HCT116 (cell line): Measurements from ENCODE around the gene ZFR. TPM values are rescaled to one million over a fixed set of nuclear protein-coding genes. Genes with fewer than 3 reads are reported as not detected.

Experiments used
- ATAC-seq: fragments of 200-7000 bp; cut with Tn5 transposase; 2 replicates; pipeline ENCODE4 v1.9.1; 2020; ENCODE audit warnings: mild to moderate bottlenecking, moderate library complexity
- BruUV-seq: library from RNA; stranded (reverse); fragments of 400-500 nt; replicated peaks from 2 replicates; lab custom pipeline; 2021; lab: Mats Ljungman, UMichigan
- CTCF ChIA-PET: fragments of 300-600 bp; sonication (Branson Sonifier 250); formaldehyde crosslinking; loops from one replicate; lab custom pipeline; 2021; ENCODE audit warnings: antibody characterized with exemption; lab: Charles Lee
- POLR2A ChIA-PET: fragments of 300-600, 350-600 bp; sonication (Branson Sonifier 250); formaldehyde crosslinking; loops from one replicate; lab custom pipeline; 2021; ENCODE audit warnings: antibody characterized with exemption; lab: Charles Lee
- RAD21 ChIA-PET, 2 experiments: fragments of 300-600 bp; sonication (Branson Sonifier 250); formaldehyde crosslinking; loops; one replicate each; lab custom pipeline; 2023; ENCODE audit warnings: low total read pairs in 2 of 2; ENCODE audit not compliant: uncharacterized antibody in 2 of 2, unreplicated experiment in 2 of 2, low non-redundant PET in 1 of 2; lab: Charles Lee
- DNase-seq: peaks from one replicate; pipeline ENCODE4 v3.0.0-alpha.2; 2010; ENCODE audit warnings: low read depth, low spot score
- H2AFZ ChIP-seq: fragments of 200-600 bp; shearing (Covaris generic), sonication (generic); 2 replicates; pipeline ENCODE4 v1.6.1; 2017; ENCODE audit warnings: low read depth, mixed run types, mixed read lengths, antibody characterized with exemption, low read length; ENCODE audit not compliant: poor library complexity, severe bottlenecking
- H3K27ac ChIP-seq: 2 replicates; pipeline ENCODE4 v1.5.1; 2012; ENCODE audit warnings: low read depth, low read length
- H3K27me3 ChIP-seq: fragments of 200-600 bp; sonication (generic); 2 replicates; pipeline ENCODE4 v1.6.1; 2016; ENCODE audit warnings: mixed run types, low read length, mixed read lengths; ENCODE audit not compliant: insufficient read depth
- H3K36me3 ChIP-seq, 2 experiments: fragments of 200-500 bp in 1 of 2; fragments of 200-600 bp in 1 of 2; sonication (Bioruptor generic) in 1 of 2; sonication (generic) in 1 of 2; 2 replicates each; pipeline versions ENCODE4 v1.5.1 to v1.6.1; 2014 to 2016; ENCODE audit warnings: low read length in 2 of 2, inconsistent platforms in 1 of 2, mixed read lengths in 1 of 2, mixed run types in 1 of 2; ENCODE audit not compliant: insufficient read depth in 2 of 2, control insufficient read depth in 1 of 2
- H3K4me1 ChIP-seq, 2 experiments: fragments of 200-600 bp in 1 of 2; sonication (generic) in 1 of 2; 2 replicates each; pipeline versions ENCODE4 v1.5.1 to v1.6.1; 2012 to 2017; ENCODE audit warnings: low read length in 2 of 2, inconsistent platforms in 1 of 2, mild to moderate bottlenecking in 1 of 2, mixed read lengths in 1 of 2, mixed run types in 1 of 2, moderate library complexity in 1 of 2; ENCODE audit not compliant: insufficient read depth in 2 of 2, control insufficient read depth in 1 of 2
- H3K4me2 ChIP-seq: fragments of 200-600 bp; sonication (generic); 2 replicates; pipeline ENCODE4 v1.6.1; 2017; ENCODE audit warnings: mixed run types, low read length, mixed read lengths
- H3K4me3 ChIP-seq, 2 experiments: fragments of 200-600 bp in 1 of 2; sonication (generic) in 1 of 2; replicated peaks in 1 of 2; 2 replicates each; pipeline ENCODE4 v1.5.1; 2011 to 2016; ENCODE audit warnings: low read length in 2 of 2, control low read depth in 1 of 2, low read depth in 1 of 2, mild to moderate bottlenecking in 1 of 2, mixed read lengths in 1 of 2, mixed run types in 1 of 2
- H3K79me2 ChIP-seq: fragments of 200-600 bp; sonication (generic); 2 replicates; pipeline ENCODE4 v1.6.1; 2017; ENCODE audit warnings: mild to moderate bottlenecking, mixed run types, low read length, moderate library complexity, mixed read lengths; ENCODE audit not compliant: insufficient read depth
- H3K9ac ChIP-seq: fragments of 200-600 bp; sonication (generic); 2 replicates; pipeline ENCODE4 v1.6.1; 2016; ENCODE audit warnings: low read length, mixed read lengths
- H3K9me2 ChIP-seq: fragments of 200-600 bp; sonication (generic), shearing (Covaris generic); 2 replicates; pipeline ENCODE4 v1.6.1; 2017; ENCODE audit warnings: mixed run types, mild to moderate bottlenecking, moderate library complexity; ENCODE audit not compliant: insufficient read depth
- H3K9me3 ChIP-seq, 2 experiments: fragments of 200-500 bp in 1 of 2; fragments of 200-600 bp in 1 of 2; sonication (Bioruptor generic) in 1 of 2; sonication (generic) in 1 of 2; 2 replicates each; pipeline ENCODE4 v1.6.1; 2014 to 2017; ENCODE audit warnings: low read length in 2 of 2, mixed read lengths in 2 of 2, inconsistent platforms in 1 of 2, low read depth in 1 of 2, mild to moderate bottlenecking in 1 of 2, mixed run types in 1 of 2, moderate library complexity in 1 of 2; ENCODE audit not compliant: control insufficient read depth in 1 of 2, insufficient read depth in 1 of 2
- H4K20me1 ChIP-seq: fragments of 200-600 bp; sonication (generic), shearing (Covaris generic); 2 replicates; pipeline ENCODE4 v1.6.1; 2017; ENCODE audit warnings: mixed run types, mild to moderate bottlenecking, moderate library complexity; ENCODE audit not compliant: insufficient read depth
- ATF3 ChIP-seq: IDR thresholded peaks from 2 replicates; pipeline ENCODE4 v1.6.1; 2012
- CBX3 ChIP-seq: IDR thresholded peaks from 2 replicates; pipeline ENCODE4 v1.6.1; 2012; ENCODE audit warnings: low read depth
- CEBPB ChIP-seq: IDR thresholded peaks from 2 replicates; pipeline ENCODE4 v1.6.1; 2012; ENCODE audit warnings: low read depth
- EGR1 ChIP-seq: IDR thresholded peaks from 2 replicates; pipeline ENCODE4 v1.6.1; 2012; ENCODE audit warnings: low read depth
- ELF1 ChIP-seq: IDR thresholded peaks from 2 replicates; pipeline ENCODE4 v1.6.1; 2012; ENCODE audit warnings: low read depth, borderline replicate concordance
- EZH2phosphoT487 ChIP-seq: fragments of 200-600 bp; IDR thresholded peaks from 2 replicates; pipeline ENCODE4 v1.6.1; 2018; ENCODE audit warnings: antibody characterized with exemption, borderline replicate concordance
- FOSL1 ChIP-seq: IDR thresholded peaks from 2 replicates; pipeline ENCODE4 v1.6.1; 2012; ENCODE audit warnings: low read depth
- POLR2A ChIP-seq: IDR thresholded peaks from 2 replicates; pipeline ENCODE4 v1.7.0; 2011; ENCODE audit warnings: borderline replicate concordance; ENCODE audit not compliant: insufficient read depth, insufficient read length; ENCODE audit errors: extremely low read depth
- RAD21 ChIP-seq: IDR thresholded peaks from 2 replicates; pipeline ENCODE4 v1.6.1; 2012; ENCODE audit warnings: low read depth, mild to moderate bottlenecking
- REST ChIP-seq: IDR thresholded peaks from 2 replicates; pipeline ENCODE4 v1.6.1; 2012; ENCODE audit warnings: low read depth
- SIN3A ChIP-seq: IDR thresholded peaks from 2 replicates; pipeline ENCODE4 v1.6.1; 2012; ENCODE audit warnings: low read depth
- SP1 ChIP-seq: IDR thresholded peaks from 2 replicates; pipeline ENCODE4 v1.6.1; 2012; ENCODE audit warnings: low read depth
- SRF ChIP-seq: IDR thresholded peaks from 2 replicates; pipeline ENCODE4 v1.6.1; 2012; ENCODE audit warnings: low read depth
- TCF7L2 ChIP-seq: IDR thresholded peaks from 2 replicates; pipeline ENCODE4 v1.7.0; 2011; ENCODE audit warnings: borderline replicate concordance, inconsistent platforms; ENCODE audit not compliant: insufficient read depth, insufficient read length; ENCODE audit errors: extremely low read depth
- YY1 ChIP-seq: IDR thresholded peaks from 2 replicates; pipeline ENCODE4 v1.6.1; 2011; ENCODE audit warnings: low read length, low read depth, moderate library complexity, mild to moderate bottlenecking; ENCODE audit not compliant: insufficient replicate concordance; ENCODE audit errors: extremely low read depth
- ZFX ChIP-seq: fragments of 450-650 bp; IDR thresholded peaks from 2 replicates; pipeline ENCODE4 v1.6.1; 2017
- ZNF274 ChIP-seq: fragments of 200-500 bp; sonication (Bioruptor generic); IDR thresholded peaks from 2 replicates; pipeline ENCODE4 v1.6.1; 2014; ENCODE audit warnings: mild to moderate bottlenecking, low read depth, low read length, inconsistent platforms
- intact Hi-C: fragments of 100-400 bp; cut with micrococcal nuclease; formaldehyde crosslinking; loops from 2 replicates; pipeline ENCODE4 v1.10.0; 2022
- total RNA-seq: library from RNA; stranded (reverse); gene quantifications from one replicate; pipeline ENCODE4 v1.2.1, GENCODE V29; 2021; ENCODE audit not compliant: unreplicated experiment
- TF ChIP-seq, protein P1 (sequence below), 3 experiments: fragments of 200-600 bp in 1 of 3; sonication (generic) in 1 of 3; IDR thresholded peaks in 2 of 3; conservative IDR thresholded peaks in 1 of 3; 2 replicates each; pipeline ENCODE4 v1.5.1; 2012 to 2017; ENCODE audit warnings: low read depth in 2 of 3, low read length in 2 of 3, antibody characterized with exemption in 1 of 3, borderline replicate concordance in 1 of 3, control low read depth in 1 of 3, mild to moderate bottlenecking in 1 of 3, mixed read lengths in 1 of 3, mixed run types in 1 of 3, moderate library complexity in 1 of 3; ENCODE audit not compliant: insufficient read depth in 1 of 3

The ZFR gene
- total RNA-seq, 1 experiment from 2014 or later, result 65.7 TPM

- Histone ChIP-seq H3K4me3 (no peak overlapping the region), H3K9me2 (no peaks in the 10 kb centered on the region), H3K4me2 (no peak overlapping the region), H3K27ac (no peak overlapping the region), H3K4me1 (no peaks in the 10 kb centered on the region), H4K20me1 (no peaks in the 10 kb centered on the region), H3K9ac (no peak overlapping the region), H3K9me3 (no peaks in the 10 kb centered on the region), H2AFZ (no peak overlapping the region), H3K27me3 (no peaks in the 10 kb centered on the region), H3K79me2 (no peaks in the 10 kb centered on the region), H3K36me3 (peaks cover 25 to 40% of the 10 kb centered on the region in 2 experiments; a peak in 3 of 4 replicates)
- intact Hi-C loops, result no loop called here
- RAD21 ChIA-PET, result no interaction called here
- no TSS peak for BruUV-seq
- TF ChIP-seq CBX3 (no peak), EGR1 (no peak), ELF1 (no peak), TCF7L2 (no peak), SIN3A (no peak), REST (no peak), ATF3 (no peak), ZFX (no peak), ZNF274 (no peak), CEBPB (no peak), RAD21 (no peak), FOSL1 (no peak), SRF (no peak), EZH2phosphoT487 (no peak), POLR2A (no peak), YY1 (no peak), SP1 (no peak)
- TF ChIP-seq, protein P1, sequence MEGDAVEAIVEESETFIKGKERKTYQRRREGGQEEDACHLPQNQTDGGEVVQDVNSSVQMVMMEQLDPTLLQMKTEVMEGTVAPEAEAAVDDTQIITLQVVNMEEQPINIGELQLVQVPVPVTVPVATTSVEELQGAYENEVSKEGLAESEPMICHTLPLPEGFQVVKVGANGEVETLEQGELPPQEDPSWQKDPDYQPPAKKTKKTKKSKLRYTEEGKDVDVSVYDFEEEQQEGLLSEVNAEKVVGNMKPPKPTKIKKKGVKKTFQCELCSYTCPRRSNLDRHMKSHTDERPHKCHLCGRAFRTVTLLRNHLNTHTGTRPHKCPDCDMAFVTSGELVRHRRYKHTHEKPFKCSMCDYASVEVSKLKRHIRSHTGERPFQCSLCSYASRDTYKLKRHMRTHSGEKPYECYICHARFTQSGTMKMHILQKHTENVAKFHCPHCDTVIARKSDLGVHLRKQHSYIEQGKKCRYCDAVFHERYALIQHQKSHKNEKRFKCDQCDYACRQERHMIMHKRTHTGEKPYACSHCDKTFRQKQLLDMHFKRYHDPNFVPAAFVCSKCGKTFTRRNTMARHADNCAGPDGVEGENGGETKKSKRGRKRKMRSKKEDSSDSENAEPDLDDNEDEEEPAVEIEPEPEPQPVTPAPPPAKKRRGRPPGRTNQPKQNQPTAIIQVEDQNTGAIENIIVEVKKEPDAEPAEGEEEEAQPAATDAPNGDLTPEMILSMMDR (IDR thresholded peaks at IDR 0.05 in 2 of 3, conservative IDR thresholded peaks at IDR 0.05 in 1 of 3; ENCODE audit: borderline replicate concordance in 1 of 3, insufficient read depth in 1 of 3, low read depth in 2 of 3, low read length in 2 of 3), result no peak
- POLR2A ChIA-PET, result no interaction called here
- CTCF ChIA-PET, result interaction anchor here (1.0 to 1.2 kb wide), 2 partner anchors 147 to 211 kb away, joined by 3 to 4 read pairs; no protein-coding TSS in a partner anchor
- no peak for ATAC-seq
- no peak for DNase-seq
Measured at GRCh38 chr5:32378966-32379365, 65.6 kb downstream of the ZFR start.
